HepG2 (cell line): ENCODE data around the gene ZCCHC3.

Experiments
- ATF2 ChIP-seq: sonication (generic); formaldehyde crosslinking; IDR thresholded peaks from 2 replicates; pipeline ENCODE4 v1.4.0; 2020; ENCODE audit warnings: missing genetic modification reagents
- IRF9 ChIP-seq: sonication (generic); formaldehyde crosslinking; IDR thresholded peaks from 2 replicates; pipeline ENCODE4 v1.8.0; 2022; ENCODE audit warnings: missing genetic modification reagents, mild to moderate bottlenecking, borderline replicate concordance
- KMT2B ChIP-seq: IDR thresholded peaks from 2 replicates; pipeline ENCODE4 v1.6.1; 2016; ENCODE audit warnings: missing genetic modification reagents, missing compliant biosample characterization
- MNT ChIP-seq: fragments of 450-650 bp; IDR thresholded peaks from 2 replicates; pipeline ENCODE4 v1.6.1; 2016
- NFATC3 ChIP-seq: sonication (generic); formaldehyde crosslinking; IDR thresholded peaks from 2 replicates; pipeline ENCODE4 v1.5.1; 2020; ENCODE audit warnings: mild to moderate bottlenecking, missing genetic modification reagents
- POLR2AphosphoS5 ChIP-seq: IDR thresholded peaks from 2 replicates; pipeline ENCODE4 v1.6.1; 2012; ENCODE audit warnings: low read depth, low read length
- RFX1 ChIP-seq: fragments of 450-650 bp; IDR thresholded peaks from 2 replicates; pipeline ENCODE4 v1.6.1; 2017
- SIN3B ChIP-seq: fragments of 150-350 bp; IDR thresholded peaks from 2 replicates; pipeline ENCODE4 v1.6.1; 2014; ENCODE audit warnings: low read length
- ZNF512B ChIP-seq: sonication (generic); formaldehyde crosslinking; IDR thresholded peaks from 2 replicates; pipeline ENCODE4 v1.5.1; 2020; ENCODE audit warnings: missing genetic modification reagents, mild to moderate bottlenecking, borderline replicate concordance

- TF ChIP-seq IRF9 (CRISPR knock-in tag), result peak; percentile 84; the same call in 1 of the 2 replicates
- TF ChIP-seq RFX1, result peak; percentile 74
- no peak for TF ChIP-seq ATF2 (CRISPR knock-in tag)
- TF ChIP-seq ZNF512B (CRISPR knock-in tag), result 0 out of 2 replicates have a peak, but pooled peaks have one; percentile 0
- TF ChIP-seq NFATC3 (CRISPR knock-in tag), result peak; percentile 19; the same call in 1 of the 2 replicates
- TF ChIP-seq MNT, result 0 out of 2 replicates have a peak, but pooled peaks have one; percentile 9
- peak; percentile 39; the same call in 1 of the 2 replicates for TF ChIP-seq KMT2B
- TF ChIP-seq SIN3B, result no peak
- peak; percentile 78 for TF ChIP-seq POLR2AphosphoS5
Measured at GRCh38 chr20:290084-290831, 7.1 kb upstream of the ZCCHC3 start, which contains the start of gene C20orf96.
